ENCODE results near the gene CALD1.

GRCh38 chr7:134985894-134986362 is 206.5 kb downstream of the CALD1 start:
- TF ChIP-seq CTCF (IDR thresholded peaks at IDR 0.05; ENCODE audit: insufficient read depth, low read length, poor library complexity, severe bottlenecking) (no peak), EZH2phosphoT487 (conservative IDR thresholded peaks at IDR 0.05; ENCODE audit: low read length) (no peak)

Measured in SU-DHL-6 (cell line).